SK-N-MC (cell line): ENCODE data around the gene VSTM4.

Source experiments
- DNase-seq: peaks from one replicate; pipeline ENCODE4 v3.0.0-alpha.2; 2011; ENCODE audit warnings: low read depth, low spot score
- H3K27ac ChIP-seq: fragments of 200-600 bp; sonication (generic); 2 replicates; pipeline ENCODE4 v1.5.1; 2016; ENCODE audit warnings: mixed run types
- H3K36me3 ChIP-seq: fragments of 200-600 bp; sonication (generic); 2 replicates; pipeline ENCODE4 v1.6.1; 2017; ENCODE audit warnings: antibody characterized with exemption, low read length, mixed read lengths; ENCODE audit not compliant: insufficient read depth
- H3K4me3 ChIP-seq: fragments of 200-600 bp; sonication (generic); 2 replicates; pipeline ENCODE4 v1.5.1; 2016
- H3K9ac ChIP-seq: fragments of 200-600 bp; sonication (generic); 2 replicates; pipeline ENCODE4 v1.8.0; 2017; ENCODE audit warnings: mixed run types, mixed read lengths; ENCODE audit not compliant: insufficient read length
- H3K9me3 ChIP-seq: fragments of 200-600 bp; sonication (generic); 2 replicates; pipeline ENCODE4 v1.6.1; 2017; ENCODE audit warnings: low read depth, mild to moderate bottlenecking, antibody characterized with exemption, low read length, moderate library complexity, mixed read lengths
- EZH2 ChIP-seq: fragments of 200-600 bp; sonication (generic); IDR thresholded peaks from one replicate; pipeline ENCODE4 v1.6.1; 2017; ENCODE audit warnings: antibody characterized with exemption
- FOXP2 ChIP-seq: optimal IDR thresholded peaks from 2 replicates; pipeline ENCODE3; 2011; ENCODE audit warnings: mild to moderate bottlenecking, moderate library complexity; ENCODE audit not compliant: insufficient read depth; ENCODE audit errors: extremely low read length, control extremely low read depth
- POLR2AphosphoS5 ChIP-seq: IDR thresholded peaks from 2 replicates; pipeline ENCODE4 v1.6.1; 2012; ENCODE audit warnings: mild to moderate bottlenecking, low read depth, low read length, borderline replicate concordance

VSTM4 gene

GRCh38 chr10:49094646-49095045 lies 20.7 kb downstream of the VSTM4 start:
- no peak overlapping the region for H3K4me3 ChIP-seq
- no peaks in the 10 kb centered on the region for H3K9me3 ChIP-seq
- TF ChIP-seq FOXP2 (no peak), POLR2AphosphoS5 (no peak), EZH2 (no peak)
- H3K27ac ChIP-seq = no peak overlapping the region
- no peaks in the 10 kb centered on the region for H3K36me3 ChIP-seq
- no peak for DNase-seq
- no peak overlapping the region for H3K9ac ChIP-seq

GRCh38 chr10:49093922-49094321 lies 21.4 kb downstream of the VSTM4 start:
- DNase-seq = no peak
- no peak for TF ChIP-seq POLR2AphosphoS5
- TF ChIP-seq EZH2 = no peak
- Histone ChIP-seq H3K4me3 (no peak overlapping the region), H3K9ac (no peak overlapping the region), H3K9me3 (no peaks in the 10 kb centered on the region), H3K36me3 (no peaks in the 10 kb centered on the region), H3K27ac (no peak overlapping the region)

- Histone ChIP-seq H3K27ac (no peak overlapping the region), H3K36me3 (no peaks in the 10 kb centered on the region), H3K9me3 (no peaks in the 10 kb centered on the region), H3K9ac (no peak overlapping the region), H3K4me3 (no peak overlapping the region)
- no peak for TF ChIP-seq EZH2
- TF ChIP-seq FOXP2 = no peak
- TF ChIP-seq POLR2AphosphoS5 = no peak
- DNase-seq = no peak
These were observed 22.8 kb downstream of the VSTM4 start for GRCh38 chr10:49092477-49092876.

DNA sequence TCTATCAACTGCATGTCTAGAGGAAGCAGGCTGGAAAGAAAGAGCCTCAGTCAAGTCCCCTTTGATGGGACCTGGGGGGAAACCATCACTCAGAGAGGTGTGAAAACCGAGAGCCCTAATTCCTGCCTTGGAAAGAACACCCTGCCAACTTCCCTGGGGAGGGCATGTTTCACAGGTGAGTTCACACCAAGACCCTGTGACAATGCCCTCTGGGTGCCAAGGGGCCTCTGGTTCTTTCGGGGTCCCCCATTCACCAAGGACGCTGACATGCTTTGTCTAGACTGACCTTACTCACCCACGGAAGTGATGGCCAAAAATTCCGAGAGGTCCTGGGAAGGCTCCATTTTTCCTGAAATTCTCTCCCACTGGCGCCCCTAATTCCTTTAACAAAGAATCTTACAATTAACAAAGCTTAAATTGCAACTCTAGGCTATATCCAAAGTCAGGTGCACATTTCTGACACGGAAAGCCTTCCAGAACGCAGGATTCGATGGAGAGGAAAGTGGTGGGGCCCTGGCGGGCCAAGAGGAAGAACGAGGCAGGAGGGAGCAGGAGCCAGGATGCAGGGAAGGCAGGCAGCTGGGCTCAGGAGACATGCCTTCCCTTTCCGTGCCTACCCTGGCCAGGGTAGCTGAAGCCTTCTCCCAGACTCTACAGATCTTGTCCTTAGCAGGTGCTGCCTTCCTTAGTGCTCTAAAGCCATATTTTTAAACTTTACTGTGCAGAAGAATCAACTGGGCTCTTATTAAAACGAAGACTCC lies 23.7 kb downstream of the VSTM4 start:
- H3K36me3 ChIP-seq = no peaks in the 10 kb centered on the region
- H3K9ac ChIP-seq = no peak overlapping the region
- H3K4me3 ChIP-seq = no peak overlapping the region
- TF ChIP-seq EZH2 (no peak), POLR2AphosphoS5 (no peak), FOXP2 (no peak)
- DNase-seq = no peak
- H3K9me3 ChIP-seq = no peaks in the 10 kb centered on the region
- no peak overlapping the region for H3K27ac ChIP-seq

- Histone ChIP-seq H3K9me3 (no peaks in the 10 kb centered on the region), H3K4me3 (no peak overlapping the region), H3K9ac (no peak overlapping the region), H3K36me3 (no peaks in the 10 kb centered on the region), H3K27ac (no peak overlapping the region)
- no peak for DNase-seq
- TF ChIP-seq POLR2AphosphoS5 (no peak), FOXP2 (no peak), EZH2 (no peak)
These were observed 24.5 kb downstream of the VSTM4 start for GRCh38 chr10:49090696-49091380.

GRCh38 chr10:49090189-49090575 lies 25.1 kb downstream of the VSTM4 start:
- Histone ChIP-seq H3K36me3 (no peaks in the 10 kb centered on the region), H3K4me3 (no peak overlapping the region), H3K9ac (no peak overlapping the region), H3K9me3 (no peaks in the 10 kb centered on the region), H3K27ac (no peak overlapping the region)
- DNase-seq = no peak
- TF ChIP-seq POLR2AphosphoS5 (no peak), FOXP2 (no peak)

DNA sequence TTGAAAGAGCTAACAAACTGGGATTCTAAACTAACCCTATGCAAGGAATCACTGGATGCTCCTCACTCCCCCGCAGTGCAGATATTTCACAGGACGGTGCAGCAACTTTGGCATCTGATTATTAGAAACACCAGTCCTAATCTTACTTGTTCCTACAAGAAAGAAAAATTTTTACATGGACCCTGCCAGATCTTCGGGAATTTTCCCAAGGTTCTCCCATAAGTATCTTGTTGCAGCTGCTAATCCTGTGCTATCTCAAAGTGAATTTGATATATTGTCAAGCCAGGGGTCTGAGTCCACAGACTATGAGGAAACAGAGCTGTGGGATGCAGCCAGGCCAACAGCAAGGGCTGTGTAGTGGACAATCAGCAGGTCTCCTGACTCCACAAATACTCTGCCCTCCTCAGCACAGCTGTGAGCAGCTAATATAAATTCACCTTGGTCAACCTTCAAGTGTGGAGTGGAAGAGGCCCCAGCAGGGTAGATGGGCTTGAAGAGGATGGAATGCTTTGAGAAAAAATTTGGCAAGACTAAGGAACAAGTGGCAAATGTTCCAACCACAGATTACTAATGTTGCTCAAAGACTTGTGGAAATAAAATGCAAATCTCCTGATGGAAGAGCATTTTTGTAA lies 25.6 kb downstream of the VSTM4 start:
- Histone ChIP-seq H3K27ac (no peak overlapping the region), H3K36me3 (no peaks in the 10 kb centered on the region), H3K9ac (no peak overlapping the region), H3K4me3 (no peak overlapping the region), H3K9me3 (no peaks in the 10 kb centered on the region)
- no peak for DNase-seq
- no peak for TF ChIP-seq EZH2
- no peak for TF ChIP-seq FOXP2

DNA sequence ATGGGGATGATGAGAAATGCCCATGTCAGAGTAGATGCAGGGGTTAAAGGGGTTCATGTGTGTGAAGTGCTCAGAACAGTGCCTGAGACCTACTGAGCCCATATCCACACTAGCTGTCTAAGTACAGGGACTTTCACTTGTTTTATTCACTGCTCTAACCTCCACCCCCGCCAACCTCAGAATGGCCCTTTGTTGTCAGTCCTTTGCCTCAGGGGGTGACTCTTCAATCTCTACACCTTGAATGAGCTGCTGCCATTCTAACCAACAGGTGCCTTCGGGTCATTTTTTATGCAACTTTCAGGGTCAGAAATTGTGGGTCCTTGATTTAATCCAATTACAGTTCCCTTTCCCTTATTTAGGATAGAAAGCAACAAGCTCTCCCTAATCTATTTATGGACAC lies 26.2 kb downstream of the VSTM4 start:
- Histone ChIP-seq H3K4me3 (no peak overlapping the region), H3K9me3 (no peaks in the 10 kb centered on the region), H3K27ac (no peak overlapping the region), H3K9ac (no peak overlapping the region), H3K36me3 (no peaks in the 10 kb centered on the region)
- DNase-seq = no peak
- no peak for TF ChIP-seq POLR2AphosphoS5
- no peak for TF ChIP-seq FOXP2
- no peak for TF ChIP-seq EZH2
